HG02973 (cell line): ENCODE measurements around the gene IZUMO2.

Experiments used
- ATAC-seq: cut with Tn5 transposase; IDR thresholded peaks from one replicate; pipeline ENCODE4 v1.9.1; 2021; ENCODE audit warnings: moderate library complexity; ENCODE audit not compliant: unreplicated experiment

IZUMO2 gene

DNA sequence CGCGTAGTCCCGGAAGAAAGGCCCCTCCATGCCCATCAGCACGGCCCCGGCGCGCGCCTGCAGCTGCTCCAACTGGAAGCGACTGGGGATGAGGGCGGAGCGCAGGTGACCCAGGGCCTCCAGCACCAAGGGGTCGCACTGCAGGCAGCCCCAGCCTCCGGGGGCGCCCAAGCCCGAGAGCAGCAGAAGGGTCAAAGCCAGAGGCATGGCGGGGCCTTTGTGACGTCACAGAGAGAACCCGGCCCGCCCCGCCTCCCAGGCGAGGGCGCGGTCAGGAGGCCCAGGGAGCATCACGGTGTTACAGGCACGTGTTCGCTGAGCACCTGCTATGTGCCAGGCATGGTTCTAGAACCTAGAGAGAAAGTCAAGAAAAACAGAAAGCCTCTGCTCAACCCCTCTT is at the start of gene IZUMO2:
TSS of gene IZUMO2 (minus strand) at position 294 of the 400 bp plus-strand sequence. CDS start at position 207, 87 bp downstream.
- no peak for ATAC-seq

DNA sequence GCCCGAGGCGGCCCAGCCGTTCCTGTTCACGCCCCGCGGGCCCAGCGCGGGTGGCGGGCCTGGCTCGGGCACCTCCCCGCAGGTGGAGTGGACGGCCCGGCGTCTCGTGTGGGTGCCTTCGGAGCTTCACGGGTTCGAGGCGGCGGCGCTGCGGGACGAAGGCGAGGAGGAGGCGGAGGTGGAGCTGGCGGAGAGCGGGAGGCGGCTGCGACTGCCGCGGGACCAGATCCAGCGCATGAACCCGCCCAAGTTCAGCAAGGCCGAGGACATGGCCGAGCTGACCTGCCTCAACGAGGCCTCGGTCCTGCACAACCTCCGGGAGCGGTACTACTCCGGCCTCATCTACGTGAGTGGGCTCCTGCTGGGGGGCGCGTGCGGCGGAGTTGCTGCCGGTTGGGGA is 47.3 kb upstream of the IZUMO2 start:
- ATAC-seq = no peak

DNA sequence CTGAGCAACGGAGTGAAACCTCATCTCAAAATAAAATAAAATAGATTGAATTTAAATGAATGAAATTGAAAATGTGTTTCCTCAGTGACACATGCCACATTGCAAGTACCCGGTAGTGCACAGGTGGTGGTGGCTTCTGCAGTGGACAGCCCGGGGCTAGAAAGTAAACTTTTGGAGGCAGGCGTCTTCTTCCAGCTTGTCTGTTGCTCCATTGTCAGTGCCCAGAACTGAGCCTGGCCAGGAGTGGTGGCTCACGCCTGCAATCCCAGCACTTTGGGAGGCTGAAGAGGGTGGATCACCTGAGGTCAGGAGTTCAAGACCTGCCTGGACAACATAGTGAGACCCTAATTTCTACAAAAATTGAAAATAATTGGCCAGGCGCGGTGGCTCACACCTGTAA is 46.0 kb upstream of the IZUMO2 start:
- no peak for ATAC-seq

DNA sequence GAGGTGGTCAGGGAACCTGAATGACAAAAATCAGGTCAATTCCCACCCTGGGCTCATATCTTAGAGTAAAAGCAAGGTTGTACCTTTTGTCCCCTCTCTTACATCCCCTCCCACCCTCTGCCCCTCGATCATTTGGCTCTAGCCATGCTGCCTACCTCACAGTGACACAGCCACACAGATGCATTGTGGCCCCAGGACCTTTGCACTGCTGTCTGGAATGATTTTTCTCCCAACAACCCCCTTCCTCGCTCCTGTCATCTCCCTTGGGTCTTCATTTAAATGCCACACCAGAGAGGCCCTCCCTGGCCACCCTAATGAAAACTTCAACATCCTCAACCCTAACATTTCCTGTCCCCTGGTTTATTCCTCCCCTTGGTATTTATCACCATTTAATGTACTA is 44.6 kb upstream of the IZUMO2 start:
- ATAC-seq = no peak

DNA sequence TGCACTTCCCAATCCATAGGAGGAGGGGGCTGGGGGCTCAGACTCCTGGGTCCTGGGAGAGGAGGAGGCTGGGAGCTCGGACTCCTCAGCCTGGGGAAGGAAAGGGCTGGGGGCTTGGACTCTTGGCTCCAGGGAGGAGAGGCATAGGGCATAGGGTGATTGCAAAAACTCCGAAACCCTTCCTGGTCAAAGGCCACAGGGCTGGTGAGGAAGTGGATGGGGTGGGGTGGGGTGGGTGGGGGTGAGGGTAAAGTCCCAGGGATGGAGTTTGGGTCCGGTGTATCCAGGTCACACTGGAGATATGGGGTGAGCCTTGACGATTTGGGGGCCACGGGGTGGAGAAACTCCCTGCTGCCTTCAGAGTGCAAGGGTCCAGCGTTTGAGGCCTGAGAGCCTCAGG is 43.1 kb upstream of the IZUMO2 start:
- no peak for ATAC-seq

DNA sequence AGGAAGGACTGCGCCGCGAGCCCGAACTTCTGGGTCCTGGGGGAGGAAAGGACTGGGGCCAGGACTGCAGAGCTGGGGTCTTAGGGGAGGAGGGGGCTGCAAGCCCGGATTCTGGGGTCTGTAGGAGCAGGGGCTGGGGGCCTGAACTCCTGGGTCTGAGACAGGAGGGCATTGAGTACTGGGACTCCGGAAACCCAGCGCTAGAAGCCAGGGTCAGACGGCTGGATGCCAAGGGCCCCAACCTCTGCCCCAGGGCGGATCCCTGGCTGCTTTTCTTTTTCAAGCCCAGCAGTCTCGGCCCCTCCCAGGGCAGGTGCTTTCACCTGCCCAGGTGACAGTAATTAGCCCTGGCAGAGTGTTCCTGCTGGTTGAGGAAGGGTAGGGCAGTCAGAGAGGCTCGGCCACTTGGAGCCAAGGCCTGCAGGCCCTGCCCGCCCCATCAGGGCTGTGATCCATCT is 42.6 kb upstream of the IZUMO2 start:
- no peak for ATAC-seq

DNA sequence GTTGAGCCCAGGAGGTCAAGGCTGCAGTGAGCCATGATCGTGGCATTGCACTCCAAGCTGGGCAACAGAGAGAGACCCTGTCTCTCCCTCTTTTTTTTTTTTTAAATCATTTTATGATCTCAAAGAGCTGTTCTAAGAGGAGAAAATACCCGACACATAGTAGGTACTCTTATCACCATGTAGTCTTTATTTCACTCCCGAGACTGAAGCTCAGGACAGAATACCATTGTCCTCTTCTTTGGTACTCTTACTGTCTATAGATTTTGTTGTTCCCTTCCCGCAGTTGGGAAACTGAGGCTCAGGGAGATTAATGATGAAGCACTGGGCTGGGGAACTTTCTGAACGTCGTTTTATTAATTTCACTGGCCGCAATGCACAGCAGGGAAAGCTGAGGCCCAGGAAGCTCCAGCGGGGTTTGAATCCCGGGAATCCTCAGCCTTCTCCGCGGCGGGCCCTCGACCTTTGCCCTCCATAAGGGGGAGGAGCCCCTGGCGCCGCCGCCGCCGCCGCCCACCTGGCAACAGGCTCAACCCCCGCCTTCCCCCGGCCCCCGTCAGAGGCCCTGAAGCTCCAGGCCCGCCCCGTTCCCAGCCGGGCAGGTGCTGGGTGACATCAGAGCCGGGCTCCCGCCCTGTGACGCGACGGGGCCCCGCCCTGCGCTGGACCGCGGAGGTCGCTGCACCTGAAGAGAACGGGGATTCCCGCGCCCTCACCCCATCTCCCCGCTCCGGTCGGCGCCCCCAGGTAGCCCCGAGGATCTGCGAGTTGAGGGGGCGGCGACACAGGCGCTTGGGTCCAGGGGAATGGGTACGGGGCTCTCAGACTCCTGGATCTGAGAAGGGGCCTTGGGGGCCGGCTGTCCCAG is 42.0 kb upstream of the IZUMO2 start:
- ATAC-seq = no peak

DNA sequence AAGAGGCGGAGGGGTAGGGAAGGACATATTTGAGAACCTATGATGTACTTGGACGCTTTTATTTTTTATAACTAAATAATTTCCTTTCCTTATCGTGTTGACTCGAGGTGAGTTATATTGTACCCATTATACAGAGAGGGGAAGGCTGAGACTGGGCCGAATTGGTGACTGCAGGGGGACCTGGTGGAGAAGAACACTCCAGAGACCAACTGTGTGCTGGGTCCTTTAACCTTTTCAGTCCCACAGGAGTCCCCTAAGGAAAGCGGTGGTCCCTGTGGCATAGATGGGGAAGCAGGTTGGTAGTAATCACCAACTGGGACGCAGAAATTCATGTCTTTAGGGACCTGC is 41.0 kb upstream of the IZUMO2 start:
- ATAC-seq = no peak

DNA sequence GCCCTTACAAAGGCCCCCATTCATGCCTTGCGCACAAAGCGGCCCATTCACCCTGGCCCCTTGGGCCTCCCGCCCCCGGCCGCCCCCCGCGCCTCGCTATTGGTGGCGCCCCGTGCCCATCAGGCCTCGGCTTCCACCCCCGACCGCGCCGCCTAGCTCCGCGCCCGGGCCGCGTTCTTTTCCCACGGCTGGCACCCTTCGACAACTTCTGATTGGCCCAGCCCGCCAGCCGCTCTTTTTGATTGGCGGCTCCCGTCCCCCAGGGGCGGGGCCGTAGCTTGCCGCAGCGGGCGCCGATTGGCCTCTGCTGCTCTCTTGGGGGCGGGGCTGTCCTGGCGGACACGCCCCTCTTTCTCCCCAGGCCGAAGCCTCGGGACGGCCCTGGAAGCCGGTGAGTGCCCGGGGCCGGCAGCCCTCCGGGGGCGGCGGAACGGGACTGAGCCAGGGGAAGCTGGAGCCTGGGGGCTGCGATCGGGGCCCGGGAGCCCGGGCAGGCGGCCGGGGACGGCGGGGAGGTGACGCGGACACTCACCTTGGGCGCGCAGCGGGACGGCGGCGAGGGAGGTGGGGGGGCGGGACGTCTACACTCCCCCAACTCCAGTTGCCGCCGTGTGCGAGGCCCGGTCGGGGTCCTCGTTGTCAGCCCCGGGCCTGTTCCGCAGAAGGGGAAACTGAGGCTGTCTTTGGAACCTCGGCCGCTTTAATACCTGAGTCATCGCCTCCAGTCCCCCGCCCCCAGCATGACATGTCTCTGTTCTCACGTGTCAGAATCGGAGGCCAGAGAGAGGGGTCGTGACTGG is 40.4 kb upstream of the IZUMO2 start, which contains the start of gene MYH14:
TSS of gene MYH14 (plus strand) at position 342 of the 800 bp plus-strand sequence. CDS start 6,744 bp downstream, outside the sequence.
- ATAC-seq = no peak

DNA sequence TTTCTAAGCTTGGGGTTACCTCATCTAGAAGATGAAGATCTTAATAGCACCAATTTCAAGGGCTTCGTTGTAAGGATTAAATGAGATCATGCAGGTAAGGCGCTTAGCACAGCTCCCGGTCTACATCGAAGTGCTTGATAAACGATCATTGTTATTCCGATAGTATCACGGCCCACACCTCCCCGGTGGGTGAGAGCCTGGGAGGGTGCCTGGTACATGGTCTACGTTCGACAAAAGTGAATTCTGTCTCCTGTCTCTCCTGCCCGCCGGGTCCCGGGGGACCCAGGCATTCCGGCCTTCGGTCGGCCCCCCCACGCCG is 39.8 kb upstream of the IZUMO2 start:
- ATAC-seq = no peak

DNA sequence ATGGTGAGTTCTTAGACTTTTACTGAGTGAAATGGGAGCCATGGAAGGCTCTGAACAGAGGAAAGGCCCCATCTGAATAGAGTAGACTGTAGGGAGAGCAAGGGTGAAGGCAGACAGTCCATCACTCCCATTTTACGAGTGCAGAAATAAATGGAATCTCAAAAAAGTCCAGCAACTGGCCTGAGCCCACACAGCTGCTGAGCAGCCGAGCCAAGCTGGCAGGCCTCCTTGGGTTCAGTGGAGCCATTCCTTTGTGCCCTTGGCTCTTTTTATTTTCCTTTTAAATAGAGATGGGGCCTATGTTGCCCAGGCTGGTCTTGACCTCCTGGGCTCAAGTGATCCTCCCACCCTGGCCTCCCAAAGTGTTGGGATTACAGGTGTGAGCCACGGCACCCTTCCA is 39.3 kb upstream of the IZUMO2 start:
- ATAC-seq = no peak

DNA sequence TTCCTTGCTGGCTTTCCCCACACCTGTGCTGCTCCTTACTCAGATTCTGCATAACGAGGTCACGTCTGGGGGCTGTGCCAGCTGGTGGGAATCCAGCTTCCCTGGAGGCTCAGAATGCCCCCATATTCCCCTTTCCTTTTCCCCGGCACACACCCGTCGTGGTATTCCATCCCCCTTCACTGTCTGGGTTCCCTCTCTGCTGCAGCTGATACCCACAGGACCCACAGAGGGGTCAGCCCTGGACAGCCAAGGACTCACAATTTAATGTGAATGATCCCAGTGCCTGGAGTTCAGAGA is 36.1 kb upstream of the IZUMO2 start:
- ATAC-seq = no peak

DNA sequence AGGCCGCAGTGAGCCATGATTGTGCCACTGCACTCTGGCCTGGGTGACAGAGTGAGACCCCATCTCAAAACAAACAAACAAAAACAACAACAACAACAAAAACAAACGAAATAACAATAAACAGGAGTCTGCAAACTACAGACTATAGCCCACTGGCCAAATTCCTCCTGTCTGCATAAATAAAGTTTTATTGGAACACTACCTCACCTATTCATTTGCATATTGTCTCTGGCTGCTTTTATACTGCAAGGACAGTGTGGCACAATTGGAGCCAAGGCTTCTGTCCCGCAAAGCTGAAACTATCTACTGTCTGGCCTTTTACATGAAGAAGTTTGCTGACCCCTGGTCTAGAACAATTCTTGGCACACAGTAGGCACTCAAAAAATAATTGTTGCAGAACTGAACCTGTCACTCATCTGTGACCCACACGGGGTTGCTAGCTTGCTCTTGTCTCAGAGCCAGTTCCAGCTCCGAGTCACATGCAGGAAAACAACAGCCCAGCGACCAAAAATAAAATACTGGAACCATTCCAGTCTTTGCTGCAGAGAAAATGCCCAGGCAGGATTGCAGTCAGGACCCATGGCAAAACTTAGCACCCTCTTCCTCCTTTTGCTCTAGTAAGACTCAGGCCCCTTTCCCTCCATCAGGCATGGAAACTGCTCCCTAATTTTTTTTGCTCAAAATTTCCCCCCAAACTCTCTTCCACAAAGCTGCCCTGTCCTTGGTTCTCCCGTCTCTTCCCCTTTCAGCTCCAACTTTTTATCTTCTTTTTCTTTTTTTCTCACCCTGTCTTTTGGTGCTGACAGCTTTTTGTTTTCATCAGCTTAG is 35.6 kb upstream of the IZUMO2 start:
- no peak for ATAC-seq

DNA sequence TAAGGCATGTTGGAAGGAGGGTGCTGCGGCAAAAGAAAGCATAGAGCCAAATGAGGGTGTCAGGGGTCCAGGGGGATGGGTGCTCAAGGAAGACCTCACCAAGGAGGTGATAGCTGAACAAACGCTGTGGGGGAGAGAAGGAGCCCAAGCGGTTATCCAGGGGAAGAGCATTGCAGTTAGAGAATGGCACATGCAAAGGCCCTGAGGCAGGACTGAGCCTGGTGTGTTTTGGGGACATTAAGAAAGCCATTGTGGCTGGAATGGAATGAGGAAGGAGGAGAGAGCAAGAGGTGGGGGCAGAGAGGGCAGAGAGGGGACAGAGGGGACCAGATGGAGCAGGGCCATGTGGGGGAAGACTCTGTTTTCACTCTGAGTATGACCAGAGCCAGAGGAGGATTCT is 34.3 kb upstream of the IZUMO2 start:
- no peak for ATAC-seq

DNA sequence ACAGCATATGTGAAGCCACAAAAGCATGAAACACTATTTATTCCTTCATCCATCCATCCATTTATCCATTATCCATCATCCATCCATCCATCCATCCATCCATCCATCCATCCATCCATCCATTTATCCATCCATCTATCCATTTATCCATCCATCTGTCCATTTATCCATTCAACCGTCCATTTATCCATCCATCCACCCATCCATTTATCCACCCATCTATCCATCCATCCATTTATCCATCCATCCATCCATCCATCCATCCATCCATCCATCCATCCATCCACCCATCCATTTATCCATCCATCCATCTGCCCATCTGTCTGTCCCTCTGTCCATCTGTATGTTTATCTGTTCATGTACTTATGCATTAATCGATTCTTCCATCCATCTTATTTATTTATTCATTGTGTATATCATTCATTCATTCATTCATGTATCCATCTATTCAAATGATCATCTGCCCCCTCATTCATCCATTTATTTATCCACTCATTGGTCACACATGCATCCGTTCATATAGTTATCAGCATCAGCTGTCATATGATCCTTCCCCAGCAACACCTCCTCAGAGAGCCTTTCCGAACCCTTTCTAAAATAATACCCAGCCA is 33.3 kb upstream of the IZUMO2 start:
- ATAC-seq = no peak

DNA sequence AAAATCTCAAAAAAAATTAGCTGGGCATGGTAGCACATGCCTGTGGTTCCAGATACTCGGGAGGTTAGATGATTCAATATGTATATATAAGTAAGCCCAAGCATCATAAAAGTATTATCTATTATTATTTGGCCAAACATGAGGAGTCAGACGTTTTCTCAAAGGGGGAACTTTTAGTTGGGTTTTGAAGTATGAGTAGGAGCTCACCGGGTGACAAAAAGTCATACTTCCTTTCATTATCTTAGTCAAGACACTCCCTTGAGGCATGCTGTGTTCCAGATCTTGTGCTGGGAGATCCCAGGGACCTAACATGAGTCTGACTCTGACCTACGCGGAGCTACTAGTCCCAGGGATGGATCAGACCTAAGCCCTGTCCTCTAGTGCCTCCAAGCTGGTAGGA is 32.1 kb upstream of the IZUMO2 start:
- ATAC-seq = no peak

DNA sequence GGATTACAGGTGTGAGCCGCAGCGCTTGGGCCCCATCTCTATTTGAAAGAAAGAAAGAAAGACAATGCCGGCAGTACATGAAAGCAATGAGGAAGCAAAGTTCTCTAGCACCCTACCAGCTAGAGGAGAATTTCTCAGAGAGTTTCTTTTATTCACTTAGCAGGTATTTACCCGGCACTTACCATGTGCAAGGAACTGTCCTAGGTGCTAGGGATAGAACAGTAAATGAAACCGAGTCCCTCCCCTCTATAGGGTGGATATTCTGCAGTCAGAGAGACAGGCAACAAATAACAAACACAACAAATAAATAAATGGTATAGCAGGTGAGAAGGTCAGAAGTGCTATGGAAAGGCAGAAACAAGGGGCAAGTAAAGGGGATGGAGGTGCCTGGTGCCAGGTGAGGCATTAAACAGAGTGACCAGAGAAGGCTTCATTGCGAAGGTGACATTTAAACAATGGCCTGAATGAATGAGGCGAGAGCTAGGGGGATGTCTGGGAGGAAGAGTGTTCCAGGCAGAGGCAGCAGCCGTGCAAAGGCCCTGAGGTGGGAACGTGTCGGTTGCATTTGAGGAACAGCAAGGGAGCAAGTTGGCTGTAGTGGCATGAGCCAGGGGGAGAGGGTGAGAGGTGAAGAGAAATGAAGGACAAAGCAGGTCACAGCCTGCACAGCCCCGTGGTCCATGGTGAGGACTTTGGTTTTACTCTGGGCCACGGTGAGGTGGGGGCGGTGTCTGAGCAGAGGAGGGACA is 29.6 kb upstream of the IZUMO2 start:
- ATAC-seq = no peak

DNA sequence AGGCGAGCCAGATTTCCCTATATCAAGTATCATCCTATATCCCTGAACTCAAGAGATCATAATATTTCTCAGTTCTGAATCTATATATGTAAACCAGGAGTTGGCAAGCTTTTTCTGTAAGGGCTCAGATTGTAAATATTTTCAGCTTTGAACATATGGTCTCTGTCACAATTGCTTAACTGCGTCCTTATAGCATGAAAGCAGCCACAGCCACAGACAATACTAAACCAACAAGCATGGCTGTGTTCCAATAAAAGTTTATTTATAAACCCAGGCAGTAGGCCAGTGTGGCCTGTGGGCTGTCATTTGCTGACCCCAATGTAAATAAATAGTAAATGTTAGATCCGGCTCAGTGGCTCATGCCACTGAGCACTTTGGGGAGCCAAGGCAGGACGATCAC is 28.1 kb upstream of the IZUMO2 start:
- no peak for ATAC-seq

DNA sequence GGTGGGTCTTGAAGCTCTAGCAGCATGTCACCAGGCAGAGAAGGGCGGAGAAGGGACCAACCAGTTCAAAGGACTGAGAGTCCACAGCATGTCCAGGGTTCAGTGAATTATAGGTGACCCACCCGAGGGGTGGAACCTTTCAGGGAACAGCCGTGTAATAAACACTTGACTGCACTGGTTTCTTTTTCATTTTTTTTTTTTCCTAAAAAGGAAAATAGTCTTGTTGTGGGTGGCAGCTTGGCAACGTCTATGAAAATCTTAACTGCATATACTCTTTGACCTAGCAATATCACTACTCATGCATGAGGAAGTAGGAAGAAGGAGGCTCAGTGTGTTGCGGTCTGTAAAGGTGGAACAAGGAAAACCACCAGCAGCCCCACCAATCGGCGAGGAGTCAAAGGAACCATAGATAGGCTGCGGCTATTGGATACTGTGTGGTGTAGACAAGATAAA is 27.4 kb upstream of the IZUMO2 start:
- ATAC-seq = no peak

DNA sequence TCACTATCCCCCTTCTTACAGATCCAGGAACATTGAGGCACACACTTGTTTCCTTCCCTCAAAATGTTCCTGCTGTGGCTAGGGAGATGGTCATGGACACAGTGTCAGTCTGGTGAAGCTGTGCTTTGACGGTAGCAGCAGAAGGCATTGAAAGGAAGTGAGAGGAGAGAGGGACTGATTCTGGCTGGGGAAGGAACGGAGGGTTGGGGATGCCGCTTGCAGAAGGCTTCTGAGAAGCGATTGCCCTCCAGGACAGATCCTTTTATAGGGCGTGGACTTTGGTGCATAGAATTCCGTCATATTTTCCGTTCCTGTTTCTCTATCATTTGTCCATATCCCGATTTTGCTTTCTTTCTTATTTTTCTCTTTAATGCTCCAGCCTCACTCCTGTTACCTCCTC is 26.2 kb upstream of the IZUMO2 start:
- ATAC-seq = no peak
